Measurements from ENCODE around the gene EPHB6. TPM values are rescaled to one million over a fixed set of nuclear protein-coding genes. Genes with fewer than 3 reads are reported as not detected.

The EPHB6 gene
- total RNA-seq, 1 donor from 2014 or later = 3.3 TPM

DNA sequence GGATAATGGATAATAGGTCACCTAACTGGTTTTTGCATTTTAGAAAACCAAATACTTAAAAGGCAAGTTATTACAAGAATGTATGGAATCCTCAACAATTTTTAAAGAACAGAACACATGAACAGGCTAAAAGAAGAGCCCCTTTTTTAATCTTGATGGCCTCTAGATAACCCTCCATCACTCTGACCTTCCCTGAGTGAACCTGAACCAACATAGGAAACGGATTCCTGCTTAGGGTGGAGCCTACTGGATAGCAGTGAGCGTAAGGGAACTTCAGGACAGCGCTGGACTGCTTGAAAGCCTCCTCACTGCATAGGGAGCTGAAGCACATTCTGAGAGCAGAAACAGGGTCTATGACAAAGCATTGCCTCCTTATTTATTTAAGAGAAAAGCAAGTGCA lies 58.2 kb downstream of the EPHB6 start:
- TF ChIP-seq, protein P1, sequence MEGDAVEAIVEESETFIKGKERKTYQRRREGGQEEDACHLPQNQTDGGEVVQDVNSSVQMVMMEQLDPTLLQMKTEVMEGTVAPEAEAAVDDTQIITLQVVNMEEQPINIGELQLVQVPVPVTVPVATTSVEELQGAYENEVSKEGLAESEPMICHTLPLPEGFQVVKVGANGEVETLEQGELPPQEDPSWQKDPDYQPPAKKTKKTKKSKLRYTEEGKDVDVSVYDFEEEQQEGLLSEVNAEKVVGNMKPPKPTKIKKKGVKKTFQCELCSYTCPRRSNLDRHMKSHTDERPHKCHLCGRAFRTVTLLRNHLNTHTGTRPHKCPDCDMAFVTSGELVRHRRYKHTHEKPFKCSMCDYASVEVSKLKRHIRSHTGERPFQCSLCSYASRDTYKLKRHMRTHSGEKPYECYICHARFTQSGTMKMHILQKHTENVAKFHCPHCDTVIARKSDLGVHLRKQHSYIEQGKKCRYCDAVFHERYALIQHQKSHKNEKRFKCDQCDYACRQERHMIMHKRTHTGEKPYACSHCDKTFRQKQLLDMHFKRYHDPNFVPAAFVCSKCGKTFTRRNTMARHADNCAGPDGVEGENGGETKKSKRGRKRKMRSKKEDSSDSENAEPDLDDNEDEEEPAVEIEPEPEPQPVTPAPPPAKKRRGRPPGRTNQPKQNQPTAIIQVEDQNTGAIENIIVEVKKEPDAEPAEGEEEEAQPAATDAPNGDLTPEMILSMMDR (IDR thresholded peaks at IDR 0.05; ENCODE audit: insufficient read depth, low read length, poor library complexity, severe bottlenecking) = no peak
- Histone ChIP-seq H3K36me3 (ENCODE audit: control insufficient read depth, insufficient read depth, low read length) (no peaks in the 10 kb centered on the region), H3K27me3 (ENCODE audit: control insufficient read depth, insufficient read depth, low read length) (no peaks in the 10 kb centered on the region), H3K4me3 (ENCODE audit: low read depth, low read length) (no peak overlapping the region)
- no peak for DNase-seq (ENCODE audit: low read depth)

DNA sequence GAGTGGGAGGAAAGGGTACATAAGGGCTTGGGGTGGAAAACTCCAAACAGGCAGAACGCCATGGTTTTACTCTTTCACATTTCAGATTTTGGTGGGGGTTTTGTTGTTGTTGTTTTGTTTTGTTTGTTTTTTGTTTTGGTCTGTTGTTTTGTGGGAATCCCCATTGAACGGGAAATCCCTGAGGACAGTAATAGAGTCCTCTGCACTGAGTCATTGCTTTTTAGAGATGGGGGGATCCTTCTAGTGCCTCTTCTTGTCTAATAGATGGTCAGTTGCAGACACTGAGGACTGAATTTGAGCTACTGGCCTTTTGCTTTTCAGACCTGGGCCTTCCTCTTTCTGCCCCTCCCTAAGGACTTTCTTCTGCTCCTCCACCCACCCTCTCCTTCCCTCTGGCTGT lies 58.7 kb downstream of the EPHB6 start:
- no peaks in the 10 kb centered on the region for H3K36me3 ChIP-seq (ENCODE audit: control insufficient read depth, insufficient read depth, low read length)
- DNase-seq (ENCODE audit: low read depth) = no peak
- TF ChIP-seq, protein P1 (IDR thresholded peaks at IDR 0.05; ENCODE audit: insufficient read depth, low read length, poor library complexity, severe bottlenecking) = no peak
- no peak overlapping the region for H3K4me3 ChIP-seq (ENCODE audit: low read depth, low read length)
- no peaks in the 10 kb centered on the region for H3K27me3 ChIP-seq (ENCODE audit: control insufficient read depth, insufficient read depth, low read length)

DNA sequence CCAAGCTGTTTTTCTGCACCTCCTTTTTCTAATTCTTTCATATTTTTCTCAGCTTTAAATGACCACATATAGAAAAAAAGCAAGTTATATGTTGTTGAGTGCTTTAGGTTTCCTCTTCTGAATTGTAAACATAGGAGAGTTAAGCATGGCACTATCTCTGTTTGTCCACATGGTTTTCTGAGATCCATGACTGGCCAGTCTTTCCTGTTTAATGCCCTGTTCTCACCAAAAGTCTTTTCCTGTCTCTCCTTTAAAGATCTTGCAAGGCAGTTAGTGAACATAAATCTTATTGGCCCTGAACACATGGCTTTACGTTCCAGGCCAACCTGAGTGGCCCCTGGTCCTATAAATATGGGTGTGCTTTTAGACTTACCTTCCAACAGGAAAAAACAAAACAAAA lies 59.2 kb downstream of the EPHB6 start:
- no peak for DNase-seq (ENCODE audit: low read depth)
- Histone ChIP-seq H3K27me3 (ENCODE audit: control insufficient read depth, insufficient read depth, low read length) (no peaks in the 10 kb centered on the region), H3K36me3 (ENCODE audit: control insufficient read depth, insufficient read depth, low read length) (no peaks in the 10 kb centered on the region), H3K4me3 (ENCODE audit: low read depth, low read length) (no peak overlapping the region)
- TF ChIP-seq, protein P1 (IDR thresholded peaks at IDR 0.05; ENCODE audit: insufficient read depth, low read length, poor library complexity, severe bottlenecking) = no peak

DNA sequence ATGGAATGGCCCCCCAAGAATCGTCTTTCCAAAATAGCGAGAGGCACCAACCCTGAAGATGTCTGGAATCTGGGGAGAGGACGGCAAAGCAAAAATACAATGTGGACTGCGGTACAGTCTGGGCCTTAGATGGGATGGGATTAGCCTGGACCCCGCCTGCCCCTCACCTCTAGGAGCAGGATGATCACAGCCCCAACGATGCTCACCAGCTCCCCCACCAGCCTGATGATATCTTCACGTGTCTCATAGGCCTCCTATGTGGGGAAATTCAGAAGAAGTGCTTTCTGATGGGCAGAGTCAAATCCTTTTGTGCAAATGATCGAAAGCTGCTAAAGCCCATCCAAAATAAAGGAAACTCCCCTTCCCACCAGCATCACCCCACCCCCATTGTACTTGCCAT lies 60.4 kb downstream of the EPHB6 start:
- Histone ChIP-seq H3K36me3 (ENCODE audit: control insufficient read depth, insufficient read depth, low read length) (no peaks in the 10 kb centered on the region), H3K4me3 (ENCODE audit: low read depth, low read length) (no peak overlapping the region), H3K27me3 (ENCODE audit: control insufficient read depth, insufficient read depth, low read length) (no peaks in the 10 kb centered on the region)

DNA sequence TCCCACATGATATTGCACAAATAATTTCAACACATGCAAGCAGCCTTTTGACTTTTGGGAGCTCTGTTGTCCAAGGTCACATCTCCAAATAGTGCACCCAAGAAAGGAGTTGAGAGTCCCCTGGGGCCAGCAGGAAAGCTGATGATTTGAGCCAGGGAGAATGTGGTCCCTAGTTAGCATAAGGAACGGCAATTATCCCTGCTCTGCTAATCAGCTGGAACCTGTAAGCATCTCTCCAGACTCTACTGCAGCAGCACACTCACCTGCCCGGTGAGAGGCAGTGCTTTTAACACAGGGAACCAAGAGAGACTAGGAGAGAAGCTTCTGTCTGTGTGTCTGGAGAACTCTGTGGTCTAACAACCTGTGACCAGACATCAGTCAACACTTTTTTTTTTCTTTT lies 61.6 kb downstream of the EPHB6 start:
- no peak for DNase-seq (ENCODE audit: low read depth)
- H3K36me3 ChIP-seq (ENCODE audit: control insufficient read depth, insufficient read depth, low read length) = no peaks in the 10 kb centered on the region
- no peak overlapping the region for H3K4me3 ChIP-seq (ENCODE audit: low read depth, low read length)
- TF ChIP-seq, protein P1 (IDR thresholded peaks at IDR 0.05; ENCODE audit: insufficient read depth, low read length, poor library complexity, severe bottlenecking) = no peak
- no peaks in the 10 kb centered on the region for H3K27me3 ChIP-seq (ENCODE audit: control insufficient read depth, insufficient read depth, low read length)

More for the DNA sequence above, 60.4 kb downstream of the EPHB6 start:
- TF ChIP-seq, protein P1 (IDR thresholded peaks at IDR 0.05; ENCODE audit: insufficient read depth, low read length, poor library complexity, severe bottlenecking) = no peak
- DNase-seq (ENCODE audit: low read depth) = no peak

DNA sequence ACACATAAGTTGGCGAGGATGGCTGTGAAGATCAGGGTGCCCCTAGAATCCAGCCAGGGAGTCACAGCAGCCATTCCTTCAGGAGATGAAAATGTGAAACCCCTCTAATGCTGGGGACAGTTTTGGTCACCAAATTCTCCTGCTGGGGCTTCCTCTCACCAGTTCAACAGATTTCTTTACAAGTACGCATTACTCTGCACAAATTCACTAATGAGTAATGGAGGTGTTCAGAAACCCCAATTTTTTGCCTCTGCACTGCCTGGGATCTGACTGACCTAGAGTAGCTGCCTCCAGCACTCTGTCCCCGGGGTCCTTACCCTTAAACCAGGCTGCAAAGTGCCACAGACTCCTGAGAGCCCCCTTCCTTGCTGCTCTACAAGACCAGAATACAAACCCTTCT lies 62.6 kb downstream of the EPHB6 start:
- no peak for DNase-seq (ENCODE audit: low read depth)
- H3K36me3 ChIP-seq (ENCODE audit: control insufficient read depth, insufficient read depth, low read length) = no peaks in the 10 kb centered on the region
- H3K27me3 ChIP-seq (ENCODE audit: control insufficient read depth, insufficient read depth, low read length) = no peaks in the 10 kb centered on the region
- TF ChIP-seq, protein P1 (IDR thresholded peaks at IDR 0.05; ENCODE audit: insufficient read depth, low read length, poor library complexity, severe bottlenecking) = no peak
- H3K4me3 ChIP-seq (ENCODE audit: low read depth, low read length) = no peak overlapping the region

Data from kidney epithelial cell (primary cell).